Suprapubic skin (tissue), 4 donors: ENCODE results near the gene PDE7B. TPM values are rescaled to one million over a fixed set of nuclear protein-coding genes. Genes with fewer than 3 reads are reported as not detected.

ENCODE experiments used
- DNase-seq, 2 donors: peaks; one replicate each; pipeline ENCODE4 v3.0.0-alpha.2; 2019; ENCODE audit warnings: low spot score in 2 of 2
- H3K27ac ChIP-seq: fragments of 200-600 bp; sonication (generic); one replicate; pipeline ENCODE4 v1.5.1; 2019
- H3K27me3 ChIP-seq: fragments of 200-600 bp; sonication (generic); one replicate; pipeline ENCODE4 v1.5.1; 2019
- H3K36me3 ChIP-seq: fragments of 200-600 bp; sonication (generic); one replicate; pipeline ENCODE4 v1.5.1; 2019
- H3K4me1 ChIP-seq: fragments of 200-600 bp; sonication (generic); one replicate; pipeline ENCODE4 v1.5.1; 2019
- H3K4me3 ChIP-seq: fragments of 200-600 bp; sonication (generic); one replicate; pipeline ENCODE4 v1.5.1; 2019; ENCODE audit warnings: mild to moderate bottlenecking
- H3K9me3 ChIP-seq: fragments of 200-600 bp; sonication (generic); one replicate; pipeline ENCODE4 v1.5.1; 2019
- CTCF ChIP-seq, 2 donors: fragments of 200-600 bp in 1 of 2; fragments of 450-650 bp in 1 of 2; sonication (generic) in 1 of 2; IDR thresholded peaks; one replicate each; pipeline ENCODE4 v1.5.1; 2016 to 2019; ENCODE audit warnings: antibody characterized with exemption in 2 of 2, mild to moderate bottlenecking in 1 of 2, moderate library complexity in 1 of 2
- EP300 ChIP-seq: sonication (generic); formaldehyde crosslinking; IDR thresholded peaks from one replicate; pipeline ENCODE4 v1.6.1; 2017; ENCODE audit warnings: antibody characterized with exemption
- POLR2A ChIP-seq, 2 donors: fragments of 450-650 bp; IDR thresholded peaks; one replicate each; pipeline ENCODE4 v1.6.1; 2017; ENCODE audit warnings: antibody characterized with exemption in 2 of 2, mild to moderate bottlenecking in 2 of 2, moderate library complexity in 2 of 2
- POLR2AphosphoS5 ChIP-seq, 3 donors: sonication (generic); formaldehyde crosslinking; IDR thresholded peaks; one replicate each; pipeline ENCODE4 v1.6.1; 2017; ENCODE audit warnings: antibody characterized with exemption in 3 of 3
- WGBS: methylation state at CpG from one replicate; pipeline ENCODE4 v1.1.5; 2018; 5-methylcytosine and 5-hydroxymethylcytosine counted together
- total RNA-seq, 4 donors: library from RNA; depleted of rRNA; stranded (reverse); fragments of >200 nt; gene quantifications; one replicate each; pipeline ENCODE4 v1.1.0, GENCODE V29; 2016

PDE7B gene
- total RNA-seq, 4 donors from 2014 or later = 0.26 to 1.2 (median 0.62) TPM

DNA sequence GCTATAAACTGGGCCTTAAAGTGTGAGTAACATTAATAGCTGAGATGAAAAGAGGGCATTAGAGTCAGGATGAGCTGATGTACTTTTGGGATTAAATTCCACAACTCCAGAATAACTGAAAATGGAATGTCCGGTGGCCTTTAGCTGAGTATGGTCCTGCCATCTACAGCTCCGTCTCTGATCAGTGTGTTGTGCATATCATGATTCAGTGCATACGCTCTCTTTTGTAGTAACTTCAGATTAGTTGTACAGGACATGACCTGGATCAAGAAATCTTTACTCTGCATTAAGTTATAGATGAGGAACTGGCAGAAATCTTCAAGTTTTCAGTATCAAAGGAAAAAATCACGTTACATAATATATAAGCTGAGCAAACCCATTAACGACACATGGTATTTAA, 306.2 kb downstream of the PDE7B start:
- DNase-seq = no peak
- Histone ChIP-seq H3K4me3 (no peak overlapping the region), H3K4me1 (no peaks in the 10 kb centered on the region), H3K27me3 (no peaks in the 10 kb centered on the region), H3K27ac (no peak overlapping the region), H3K9me3 (no peaks in the 10 kb centered on the region), H3K36me3 (peaks cover 3% of the 10 kb centered on the region)
- 93% methylated on average over 5 of the region's 5 CpGs for WGBS
- TF ChIP-seq POLR2A (IDR thresholded peaks at IDR 0.05) (no peak), CTCF (IDR thresholded peaks at IDR 0.05) (no peak), EP300 (no peak), POLR2AphosphoS5 (IDR thresholded peaks at IDR 0.05) (no peak)

- no peak for TF ChIP-seq EP300
- TF ChIP-seq CTCF (IDR thresholded peaks at IDR 0.05) = no peak
- TF ChIP-seq POLR2A (IDR thresholded peaks at IDR 0.05) = no peak
- TF ChIP-seq POLR2AphosphoS5 (IDR thresholded peaks at IDR 0.05) = no peak
- Histone ChIP-seq H3K4me3 (no peak overlapping the region), H3K27ac (no peak overlapping the region), H3K27me3 (no peaks in the 10 kb centered on the region), H3K36me3 (peaks cover 3% of the 10 kb centered on the region), H3K9me3 (no peaks in the 10 kb centered on the region), H3K4me1 (no peaks in the 10 kb centered on the region)
- DNase-seq = no peak
- WGBS = 93% methylated on average over 4 of the region's 4 CpGs
Measured at GRCh38 chr6:136158387-136158821, 306.9 kb downstream of the PDE7B start.

DNA sequence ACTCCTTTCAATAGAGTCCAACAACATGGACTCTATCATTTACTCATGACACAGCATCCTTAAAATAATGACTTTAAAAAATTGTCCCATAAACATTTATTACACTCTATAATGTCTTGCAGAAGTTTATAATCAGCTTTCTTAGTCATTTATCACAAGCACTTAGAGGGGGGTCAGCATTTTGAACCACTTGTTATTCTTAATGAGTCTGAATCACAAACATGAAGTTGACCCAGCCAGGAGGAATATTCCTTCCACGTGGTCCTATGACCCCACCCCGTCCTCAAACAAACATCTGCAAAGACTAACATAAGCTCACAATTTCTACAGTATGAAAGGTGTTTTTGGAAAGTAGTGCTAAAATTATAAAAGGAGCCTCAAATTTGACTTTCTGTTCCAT, 307.5 kb downstream of the PDE7B start:
- Histone ChIP-seq H3K27me3 (no peaks in the 10 kb centered on the region), H3K36me3 (peaks cover 3% of the 10 kb centered on the region), H3K9me3 (no peaks in the 10 kb centered on the region), H3K4me1 (no peaks in the 10 kb centered on the region), H3K4me3 (no peak overlapping the region), H3K27ac (no peak overlapping the region)
- 76% methylated on average over 2 of the region's 2 CpGs for WGBS
- no peak for TF ChIP-seq POLR2AphosphoS5 (IDR thresholded peaks at IDR 0.05)
- TF ChIP-seq CTCF (IDR thresholded peaks at IDR 0.05) = no peak
- no peak for TF ChIP-seq POLR2A (IDR thresholded peaks at IDR 0.05)
- TF ChIP-seq EP300 = no peak
- no peak for DNase-seq

GRCh38 chr6:136160250-136160649, 308.7 kb downstream of the PDE7B start:
- H3K36me3 ChIP-seq = peaks cover 3% of the 10 kb centered on the region
- WGBS = 92% methylated on average over 4 of the region's 4 CpGs
- no peaks in the 10 kb centered on the region for H3K27me3 ChIP-seq
- TF ChIP-seq CTCF (IDR thresholded peaks at IDR 0.05) (no peak), POLR2AphosphoS5 (IDR thresholded peaks at IDR 0.05) (no peak), POLR2A (IDR thresholded peaks at IDR 0.05) (no peak)
- H3K4me3 ChIP-seq = no peak overlapping the region
- H3K27ac ChIP-seq = no peak overlapping the region
- DNase-seq = no peak
- no peaks in the 10 kb centered on the region for H3K9me3 ChIP-seq
- no peaks in the 10 kb centered on the region for H3K4me1 ChIP-seq

- Histone ChIP-seq H3K27ac (no peak overlapping the region), H3K9me3 (no peaks in the 10 kb centered on the region), H3K4me3 (no peak overlapping the region), H3K4me1 (no peaks in the 10 kb centered on the region), H3K27me3 (no peaks in the 10 kb centered on the region), H3K36me3 (no peaks in the 10 kb centered on the region)
- DNase-seq = no peak
- TF ChIP-seq POLR2A (IDR thresholded peaks at IDR 0.05) (no peak), POLR2AphosphoS5 (IDR thresholded peaks at IDR 0.05) (no peak), EP300 (no peak), CTCF (IDR thresholded peaks at IDR 0.05) (no peak)
- WGBS = 78% methylated on average over 3 of the region's 3 CpGs
Measured at GRCh38 chr6:136161950-136162349, 310.4 kb downstream of the PDE7B start.
